Vagina (tissue), 2 donors: ENCODE data around the gene PHF23. TPM values are rescaled to one million over a fixed set of nuclear protein-coding genes. Genes with fewer than 3 reads are reported as not detected.

Experiments
- DNase-seq, 2 donors: peaks; one replicate each; pipeline ENCODE4 v3.0.0-alpha.2; 2017; ENCODE audit errors: extremely low spot score in 2 of 2
- H3K27ac ChIP-seq: fragments of 200-600 bp; sonication (generic); one replicate; pipeline ENCODE4 v1.5.1; 2019
- H3K27me3 ChIP-seq: fragments of 200-600 bp; sonication (generic); one replicate; pipeline ENCODE4 v1.5.1; 2019
- H3K36me3 ChIP-seq, 2 donors: fragments of 200-600 bp; sonication (generic); one replicate each; pipeline ENCODE4 v1.5.1; 2017 to 2019
- H3K4me1 ChIP-seq: fragments of 200-600 bp; sonication (generic); one replicate; pipeline ENCODE4 v1.5.1; 2019
- H3K4me3 ChIP-seq, 2 donors: fragments of 200-600 bp; sonication (generic); 1 replicate in 1 of 2; 2 replicates in 1 of 2; pipeline ENCODE4 v1.5.1; 2016 to 2019
- H3K9me3 ChIP-seq: fragments of 200-600 bp; sonication (generic); one replicate; pipeline ENCODE4 v1.5.1; 2019
- CTCF ChIP-seq, 3 experiments: fragments of 450-650 bp in 2 of 3; fragments of 200-600 bp in 1 of 3; sonication (generic) in 1 of 3; IDR thresholded peaks; one replicate each; pipeline ENCODE4 v1.5.1; 2017 to 2019; ENCODE audit warnings: antibody characterized with exemption in 3 of 3, mild to moderate bottlenecking in 2 of 3, moderate library complexity in 2 of 3
- POLR2A ChIP-seq, 2 donors: fragments of 450-650 bp; IDR thresholded peaks; one replicate each; pipeline ENCODE4 v1.6.1; 2017; ENCODE audit warnings: antibody characterized with exemption in 2 of 2, mild to moderate bottlenecking in 2 of 2, moderate library complexity in 2 of 2
- POLR2AphosphoS5 ChIP-seq, 2 donors: sonication (generic); formaldehyde crosslinking; IDR thresholded peaks; one replicate each; pipeline ENCODE4 v1.9.0; 2017; ENCODE audit warnings: antibody characterized with exemption in 2 of 2, mild to moderate bottlenecking in 2 of 2, low read depth in 1 of 2; ENCODE audit not compliant: insufficient read depth in 1 of 2
- intact Hi-C: fragments of 100-400 bp; cut with DNase I; formaldehyde crosslinking; loops from one replicate; pipeline ENCODE4 v1.15.1; 2023
- total RNA-seq: library from RNA; depleted of rRNA; stranded (reverse); fragments of >200 nt; gene quantifications from one replicate; pipeline ENCODE4 v1.2.3, GENCODE V29; 2016

The PHF23 gene
- total RNA-seq, 1 donor from 2014 or later = 24.8 TPM

DNA sequence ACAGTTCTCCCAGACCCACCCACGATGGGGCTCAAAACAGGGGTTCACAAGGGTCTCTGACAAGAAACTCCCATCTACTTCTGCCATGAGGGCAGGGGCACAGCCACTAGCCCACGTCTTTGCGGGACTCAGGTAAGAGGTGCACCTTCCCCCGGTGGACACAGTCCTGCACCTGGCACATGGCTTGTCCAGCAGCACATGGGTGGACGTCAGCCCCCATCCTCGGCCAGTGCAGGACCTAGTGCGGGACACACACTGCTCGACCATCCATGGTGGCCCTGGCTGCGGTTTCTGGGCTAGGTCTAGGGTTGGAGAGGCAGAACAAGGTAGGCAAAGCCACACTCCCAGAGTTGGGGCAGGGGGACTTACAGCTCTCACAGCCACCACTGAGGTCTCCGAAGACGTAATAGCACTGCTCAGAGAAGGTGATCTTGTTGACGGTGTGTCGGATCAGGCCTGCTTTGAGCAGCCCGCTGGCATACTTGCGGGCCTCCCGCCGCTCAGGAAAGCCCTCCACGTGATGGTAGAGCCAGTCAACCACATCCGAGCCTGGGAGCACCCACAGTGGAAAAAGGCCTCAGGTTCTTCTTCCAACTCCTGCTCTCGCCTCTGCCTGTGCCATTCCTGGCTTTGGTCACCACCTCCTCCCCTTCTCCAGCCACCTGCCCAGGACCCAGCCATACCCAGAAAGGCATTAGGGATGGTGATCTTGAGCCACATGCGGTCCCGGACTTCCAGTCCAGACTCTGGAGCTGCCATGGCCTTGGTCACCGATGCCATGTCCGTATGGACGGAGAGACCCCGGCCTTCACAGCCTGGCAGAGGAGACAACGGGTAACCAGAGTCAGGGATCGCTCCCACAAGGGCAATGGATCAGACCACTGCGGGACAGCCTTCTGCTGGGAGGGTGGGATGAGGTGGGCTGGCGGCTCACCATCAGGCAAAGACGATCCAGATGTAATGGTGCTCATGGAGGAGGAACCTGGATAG, 12.2 kb downstream of the PHF23 start:
- peaks cover 0 to 74% of the 10 kb centered on the region in 2 donors for H3K36me3 ChIP-seq
- no peak for TF ChIP-seq POLR2AphosphoS5 (IDR thresholded peaks at IDR 0.05; ENCODE audit: insufficient read depth in 1 of 2, low read depth in 1 of 2)
- TF ChIP-seq POLR2A (IDR thresholded peaks at IDR 0.05) = no peak
- TF ChIP-seq CTCF (IDR thresholded peaks at IDR 0.05) = no peak
- DNase-seq = no peak
- intact Hi-C loops = no loop called here
- no peaks in the 10 kb centered on the region for H3K27me3 ChIP-seq
- H3K27ac ChIP-seq = peak overlapping the region; percentile 80
- H3K9me3 ChIP-seq = no peaks in the 10 kb centered on the region
- peaks cover 40% of the 10 kb centered on the region for H3K4me1 ChIP-seq
- H3K4me3 ChIP-seq = no peak overlapping the region

DNA sequence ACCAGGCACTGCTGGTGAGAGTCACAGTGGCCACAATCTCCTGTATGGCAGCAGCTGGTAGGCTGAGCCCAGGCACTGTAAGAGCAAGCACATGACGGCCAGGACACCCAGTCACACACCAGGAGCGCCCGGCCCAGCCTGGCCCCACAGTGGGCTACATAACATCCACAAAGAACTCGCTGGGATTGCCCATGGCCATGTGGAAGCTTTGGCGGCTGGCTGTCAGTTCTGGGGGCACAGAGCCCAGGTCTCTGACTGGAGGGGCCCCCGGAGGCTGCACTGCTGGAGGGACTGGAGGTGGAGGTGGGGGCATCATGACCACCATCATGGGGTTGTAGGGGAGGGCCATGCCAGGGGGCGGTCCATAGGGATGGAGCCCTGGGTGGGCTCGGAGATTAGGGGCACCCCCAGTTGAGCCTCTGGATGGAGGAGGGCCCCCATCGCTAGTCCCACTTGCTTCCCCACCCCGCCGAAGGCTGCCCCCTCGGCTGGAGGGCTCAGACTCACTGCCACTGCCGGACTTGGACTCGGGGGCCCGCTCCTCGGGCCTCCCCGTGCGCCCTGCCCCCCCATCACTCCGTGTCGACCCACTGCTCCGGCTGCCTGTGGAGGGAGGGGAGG, 13.4 kb downstream of the PHF23 start:
- DNase-seq = no peak
- Histone ChIP-seq H3K27me3 (no peaks in the 10 kb centered on the region), H3K4me1 (peaks cover 40% of the 10 kb centered on the region), H3K36me3 (peaks cover 0 to 74% of the 10 kb centered on the region in 2 donors), H3K27ac (peak overlapping the region; percentile 80), H3K9me3 (no peaks in the 10 kb centered on the region), H3K4me3 (no peak overlapping the region)
- intact Hi-C loops = no loop called here
- TF ChIP-seq POLR2AphosphoS5 (IDR thresholded peaks at IDR 0.05; ENCODE audit: insufficient read depth in 1 of 2, low read depth in 1 of 2) (no peak), POLR2A (IDR thresholded peaks at IDR 0.05) (no peak), CTCF (IDR thresholded peaks at IDR 0.05) (no peak)

GRCh38 chr17:7224661-7225111, 14.6 kb downstream of the PHF23 start:
- TF ChIP-seq POLR2A (IDR thresholded peaks at IDR 0.05) (no peak), CTCF (IDR thresholded peaks at IDR 0.05) (no peak), POLR2AphosphoS5 (IDR thresholded peaks at IDR 0.05; ENCODE audit: insufficient read depth in 1 of 2, low read depth in 1 of 2) (no peak)
- Histone ChIP-seq H3K27me3 (no peaks in the 10 kb centered on the region), H3K4me3 (no peak overlapping the region), H3K36me3 (peaks cover 0 to 68% of the 10 kb centered on the region in 2 donors), H3K27ac (peak overlapping the region; percentile 80), H3K4me1 (peaks cover 43% of the 10 kb centered on the region), H3K9me3 (no peaks in the 10 kb centered on the region)
- intact Hi-C loops = no loop called here
- DNase-seq = no peak

- H3K27me3 ChIP-seq = no peaks in the 10 kb centered on the region
- TF ChIP-seq POLR2AphosphoS5 (IDR thresholded peaks at IDR 0.05; ENCODE audit: insufficient read depth in 1 of 2, low read depth in 1 of 2) = no peak
- peaks cover 0 to 63% of the 10 kb centered on the region in 2 donors for H3K36me3 ChIP-seq
- DNase-seq = no peak
- H3K4me3 ChIP-seq = no peak overlapping the region
- no peaks in the 10 kb centered on the region for H3K9me3 ChIP-seq
- peak overlapping the region; percentile 80 for H3K27ac ChIP-seq
- intact Hi-C loops = no loop called here
- peaks cover 43% of the 10 kb centered on the region for H3K4me1 ChIP-seq
These were observed 15.1 kb downstream of the PHF23 start for GRCh38 chr17:7224110-7224509.

DNA sequence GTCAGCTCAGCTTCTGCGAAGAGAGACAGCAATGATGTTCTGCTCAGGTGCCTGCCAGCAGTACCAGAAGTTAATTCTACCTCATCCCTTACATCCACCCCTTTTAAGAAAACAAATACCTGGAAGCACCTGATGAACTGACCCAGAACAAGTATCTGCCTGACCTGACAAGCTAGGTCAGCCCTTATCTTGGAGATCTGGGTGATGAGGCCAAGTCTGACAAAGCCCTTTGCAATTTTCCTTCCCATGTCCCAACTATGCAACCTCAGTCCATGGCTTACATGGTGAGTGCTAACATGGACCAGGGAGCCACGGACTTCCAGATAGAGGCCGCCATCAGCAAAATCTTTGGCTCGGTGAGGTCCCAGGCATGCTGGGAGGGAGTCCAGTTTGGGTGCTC, 15.9 kb downstream of the PHF23 start:
- Histone ChIP-seq H3K4me3 (no peak overlapping the region), H3K4me1 (peaks cover 45% of the 10 kb centered on the region), H3K27me3 (no peaks in the 10 kb centered on the region), H3K36me3 (peaks cover 0 to 55% of the 10 kb centered on the region in 2 donors), H3K27ac (peak overlapping the region; percentile 10), H3K9me3 (no peaks in the 10 kb centered on the region)
- TF ChIP-seq POLR2AphosphoS5 (IDR thresholded peaks at IDR 0.05; ENCODE audit: insufficient read depth in 1 of 2, low read depth in 1 of 2) (no peak), CTCF (IDR thresholded peaks at IDR 0.05) (no peak), POLR2A (IDR thresholded peaks at IDR 0.05) (no peak)
- intact Hi-C loops = no loop called here
- DNase-seq = no peak
